ENCODE results near the gene APELA. TPM values are rescaled to one million over a fixed set of nuclear protein-coding genes. Genes with fewer than 3 reads are reported as not detected.
"Not testable (repeated sequence)": the region's sequence is repeated elsewhere in the genome, so short reads cannot be mapped to it uniquely, and the experiment has no call there.

The APELA gene
- total RNA-seq, 1 experiment from 2014 or later = 140 TPM

DNA sequence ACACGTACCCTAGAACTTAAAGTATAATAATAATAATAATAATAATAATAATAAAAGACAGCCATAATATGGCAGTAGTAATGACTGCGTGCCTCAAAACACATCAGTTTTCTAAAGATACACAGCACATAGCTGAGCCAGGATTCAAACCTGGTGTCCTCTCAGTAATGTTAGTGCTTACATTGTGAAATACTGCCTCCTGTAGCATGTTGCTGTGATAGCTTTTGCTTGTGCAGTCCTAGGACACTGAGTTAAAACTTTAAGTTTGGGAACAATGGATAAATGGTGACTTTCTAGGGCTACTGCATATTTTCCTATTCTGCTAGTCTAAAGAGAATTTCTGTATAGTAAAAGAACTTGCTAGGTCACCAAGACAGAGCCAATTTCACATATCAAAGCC is 36.5 kb downstream of the APELA start:
- H3K9me3 Mint-ChIP-seq; DNase-seq; H3K23ac ChIP-seq (ENCODE audit: insufficient read length, low read depth, low read length): not testable (repeated sequence)

More for the DNA sequence above, 36.5 kb downstream of the APELA start:
- H3K56ac ChIP-seq (ENCODE audit: insufficient read length, low read depth, low read length); H3T11ph ChIP-seq (ENCODE audit: low read length); H3K9me3 ChIP-seq (ENCODE audit: control insufficient read depth, low read depth, low read length); H2AFZ ChIP-seq (ENCODE audit: low read length); H3K27me3 ChIP-seq (ENCODE audit: insufficient read depth, low read length); H4K8ac ChIP-seq (replicated peaks; ENCODE audit: insufficient read length, low read depth, low read length); H2BK12ac ChIP-seq (ENCODE audit: insufficient read length, low read depth, low read length); H2BK5ac ChIP-seq (ENCODE audit: insufficient read length, low read length); H2BK20ac ChIP-seq (ENCODE audit: low read depth, low read length, poor library complexity, severe bottlenecking); H4K91ac ChIP-seq (ENCODE audit: insufficient read length, low read depth, low read length); H2BK15ac ChIP-seq (ENCODE audit: low read depth, low read length); H3K36me3 Mint-ChIP-seq (ENCODE audit: insufficient read depth in 1 of 3, low read depth in 3 of 3); H3K79me2 ChIP-seq (ENCODE audit: insufficient read depth, low read length); H3K14ac ChIP-seq (ENCODE audit: insufficient read depth, low read length); H3K18ac ChIP-seq (ENCODE audit: insufficient read length, low read depth, low read length); H3K4ac ChIP-seq (ENCODE audit: low read depth, low read length); H2AK5ac ChIP-seq (ENCODE audit: insufficient read length, low read length); H3K9ac ChIP-seq (ENCODE audit: extremely low read depth, insufficient read length, low read length); H3K4me3 Mint-ChIP-seq; H3K23me2 ChIP-seq (ENCODE audit: insufficient read length, low read depth, low read length, poor library complexity, severe bottlenecking); H3K27me3 Mint-ChIP-seq (ENCODE audit: low read depth); H4K5ac ChIP-seq (ENCODE audit: insufficient read length, low read depth, low read length); H3K4me1 ChIP-seq (ENCODE audit: insufficient read depth, low read length); H3K79me1 ChIP-seq (ENCODE audit: insufficient read depth, low read depth, low read length, poor library complexity, severe bottlenecking); H2BK120ac ChIP-seq (ENCODE audit: low read depth, low read length, poor library complexity, severe bottlenecking); H3K4me1 Mint-ChIP-seq; H3K4me2 ChIP-seq (ENCODE audit: insufficient read depth, insufficient read length, low read length); H3K27ac ChIP-seq (ENCODE audit: insufficient read length, low read depth, low read length); H4K20me1 ChIP-seq (ENCODE audit: control insufficient read depth, insufficient read depth, insufficient read length): not testable (repeated sequence)
- no CpG with 5 or more reads among the region's 2 CpGs for WGBS (ENCODE audit: extremely low coverage, insufficient read length, low lambda C conversion rate)
- TF ChIP-seq CTCF (conservative IDR thresholded peaks at IDR 0.05) = peak; percentile 62
- H3K27ac Mint-ChIP-seq = peak overlapping the region in 1 of 3 experiments; percentile 64; a peak in 2 of 7 replicates

All from H9 (cell line).